Measurements from ENCODE around the gene GRIN2A.

Gene GRIN2A

DNA sequence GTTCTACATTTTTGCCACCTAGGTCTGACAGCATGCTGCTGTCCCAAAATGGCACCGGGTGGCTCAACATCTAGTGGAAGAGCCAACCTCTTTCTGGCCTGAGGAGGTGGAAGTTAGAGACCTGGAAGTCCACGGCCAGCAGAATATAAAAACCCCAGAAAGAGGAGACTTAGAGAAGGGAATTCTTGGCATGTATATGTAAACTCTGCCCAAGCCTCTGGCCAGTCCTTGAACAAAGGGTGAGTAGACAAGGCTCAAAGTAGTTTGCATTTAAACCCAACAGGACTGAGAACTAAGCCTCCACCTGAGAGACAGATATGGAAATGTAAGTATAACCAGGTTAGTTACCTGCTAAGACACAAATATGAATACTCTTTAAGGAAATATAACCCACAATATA, 210.3 kb downstream of the GRIN2A start:
- Histone ChIP-seq H3K27ac (ENCODE audit: low read depth, low read length, severe bottlenecking) (no peak overlapping the region), H3K36me3 (ENCODE audit: control insufficient read depth, insufficient read depth, low read length) (no peaks in the 10 kb centered on the region), H3K9me3 (ENCODE audit: control insufficient read depth, low read length) (no peaks in the 10 kb centered on the region), H3K4me3 (ENCODE audit: extremely low read depth, insufficient read depth, low read length, poor library complexity, severe bottlenecking) (no peak overlapping the region), H3K4me1 (ENCODE audit: control insufficient read depth, insufficient read depth, low read length, poor library complexity, severe bottlenecking) (no peaks in the 10 kb centered on the region)
- WGBS, 2 experiments (ENCODE audit: insufficient coverage in 2 of 2) = 67 to 76% methylated on average over 1 to 2 of the region's 2 CpGs

DNA sequence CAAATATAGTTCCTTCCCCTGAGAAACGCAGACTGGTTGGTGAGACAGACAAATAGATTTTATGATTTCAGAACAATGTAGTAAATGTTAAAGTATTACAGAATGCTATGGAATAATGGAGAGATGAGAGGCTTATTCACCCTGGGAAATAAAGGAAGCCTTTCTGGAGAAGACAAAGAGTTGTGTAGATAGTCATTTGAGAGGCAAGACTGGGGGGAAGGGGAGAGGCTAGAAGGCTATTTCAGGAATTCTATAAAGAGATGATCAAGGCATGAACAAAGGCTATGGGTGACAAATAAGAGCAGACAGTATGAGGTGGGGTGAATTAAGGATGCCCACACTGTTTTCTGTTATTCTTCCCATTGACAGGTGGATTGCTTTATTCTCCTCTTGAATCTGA, 211.4 kb downstream of the GRIN2A start:
- Histone ChIP-seq H3K9me3 (ENCODE audit: control insufficient read depth, low read length) (no peaks in the 10 kb centered on the region), H3K36me3 (ENCODE audit: control insufficient read depth, insufficient read depth, low read length) (no peaks in the 10 kb centered on the region), H3K27ac (ENCODE audit: low read depth, low read length, severe bottlenecking) (no peak overlapping the region), H3K4me1 (ENCODE audit: control insufficient read depth, insufficient read depth, low read length, poor library complexity, severe bottlenecking) (no peaks in the 10 kb centered on the region), H3K4me3 (ENCODE audit: extremely low read depth, insufficient read depth, low read length, poor library complexity, severe bottlenecking) (no peak overlapping the region)
- WGBS, 2 experiments (ENCODE audit: insufficient coverage in 2 of 2) = no CpG with 5 or more reads among the region's 1 CpG

- Histone ChIP-seq H3K4me1 (ENCODE audit: control insufficient read depth, insufficient read depth, low read length, poor library complexity, severe bottlenecking) (no peaks in the 10 kb centered on the region), H3K9me3 (ENCODE audit: control insufficient read depth, low read length) (no peaks in the 10 kb centered on the region), H3K36me3 (ENCODE audit: control insufficient read depth, insufficient read depth, low read length) (no peaks in the 10 kb centered on the region), H3K4me3 (ENCODE audit: extremely low read depth, insufficient read depth, low read length, poor library complexity, severe bottlenecking) (no peak overlapping the region), H3K27ac (ENCODE audit: low read depth, low read length, severe bottlenecking) (no peak overlapping the region)
- WGBS, 2 experiments (ENCODE audit: insufficient coverage in 2 of 2) = 95% methylated on average over 2 of the region's 2 CpGs
Measured at GRCh38 chr16:9970244-9970643, 212.0 kb downstream of the GRIN2A start.

DNA sequence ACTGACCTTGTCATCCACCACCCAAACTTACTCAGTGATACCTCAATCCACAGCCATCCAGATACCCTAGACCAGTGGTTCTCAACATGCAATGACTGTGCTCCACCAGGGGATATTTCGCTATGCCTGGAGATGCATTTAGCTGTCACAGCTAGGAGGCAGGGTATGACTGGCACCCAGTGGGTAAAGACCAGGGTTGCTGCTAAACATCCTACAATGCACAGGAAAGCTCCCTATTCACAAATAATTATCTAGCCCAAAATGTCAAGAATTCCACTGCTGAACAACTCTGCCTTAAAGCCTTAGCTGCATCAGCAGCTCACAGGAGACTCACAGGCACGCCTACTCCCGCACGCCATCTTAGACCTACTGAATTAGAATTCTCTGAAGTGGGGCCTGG, 212.6 kb downstream of the GRIN2A start:
- Histone ChIP-seq H3K9me3 (ENCODE audit: control insufficient read depth, low read length) (no peaks in the 10 kb centered on the region), H3K4me3 (ENCODE audit: extremely low read depth, insufficient read depth, low read length, poor library complexity, severe bottlenecking) (no peak overlapping the region), H3K36me3 (ENCODE audit: control insufficient read depth, insufficient read depth, low read length) (no peaks in the 10 kb centered on the region), H3K27ac (ENCODE audit: low read depth, low read length, severe bottlenecking) (no peak overlapping the region), H3K4me1 (ENCODE audit: control insufficient read depth, insufficient read depth, low read length, poor library complexity, severe bottlenecking) (no peaks in the 10 kb centered on the region)
- WGBS, 2 experiments (ENCODE audit: insufficient coverage in 2 of 2) = 87 to 100% methylated on average over 3 to 4 of the region's 4 CpGs

DNA sequence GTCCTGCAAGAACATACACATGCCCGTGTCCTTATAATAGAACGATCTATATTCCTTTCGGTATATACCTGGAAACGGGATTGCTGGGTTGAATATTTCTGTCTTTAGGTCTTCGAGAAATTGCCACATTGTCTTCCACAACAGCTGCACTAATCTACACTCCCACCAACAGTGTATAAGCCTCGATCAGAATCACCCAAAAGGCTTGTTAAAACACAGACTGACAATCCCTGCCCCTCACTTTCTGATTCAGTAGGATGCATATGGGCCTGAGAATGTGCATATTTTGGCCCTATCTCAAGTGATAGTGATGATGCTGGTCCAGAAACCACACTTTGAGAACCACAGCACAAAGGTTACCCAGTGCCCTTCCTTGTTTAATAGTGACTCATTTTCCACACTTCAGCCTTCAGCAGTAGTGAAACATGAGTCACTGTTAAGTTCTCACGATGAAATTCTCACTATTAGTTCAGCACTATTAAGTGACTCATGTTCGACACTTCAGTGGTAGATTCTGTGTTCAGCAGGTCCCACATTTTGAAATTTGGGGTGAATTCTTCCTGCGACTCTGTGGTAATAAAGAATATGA, 215.6 kb downstream of the GRIN2A start:
- Histone ChIP-seq H3K27ac (ENCODE audit: low read depth, low read length, severe bottlenecking) (no peak overlapping the region), H3K9me3 (ENCODE audit: control insufficient read depth, low read length) (no peaks in the 10 kb centered on the region), H3K4me1 (ENCODE audit: control insufficient read depth, insufficient read depth, low read length, poor library complexity, severe bottlenecking) (no peaks in the 10 kb centered on the region), H3K4me3 (ENCODE audit: extremely low read depth, insufficient read depth, low read length, poor library complexity, severe bottlenecking) (no peak overlapping the region), H3K36me3 (ENCODE audit: control insufficient read depth, insufficient read depth, low read length) (no peaks in the 10 kb centered on the region)
- whole genome bisulfite sequencing, 2 experiments (ENCODE audit: insufficient coverage in 2 of 2) = 90 to 91% methylated on average over 4 to 5 of the region's 9 CpGs

GRCh38 chr16:9965079-9965478, 217.1 kb downstream of the GRIN2A start:
- H3K4me3 ChIP-seq (ENCODE audit: extremely low read depth, insufficient read depth, low read length, poor library complexity, severe bottlenecking) = no peak overlapping the region
- no peaks in the 10 kb centered on the region for H3K9me3 ChIP-seq (ENCODE audit: control insufficient read depth, low read length)
- WGBS, 2 experiments (ENCODE audit: insufficient coverage in 2 of 2) = 73% methylated on average over 3 of the region's 3 CpGs
- no peaks in the 10 kb centered on the region for H3K36me3 ChIP-seq (ENCODE audit: control insufficient read depth, insufficient read depth, low read length)
- no peak overlapping the region for H3K27ac ChIP-seq (ENCODE audit: low read depth, low read length, severe bottlenecking)
- no peaks in the 10 kb centered on the region for H3K4me1 ChIP-seq (ENCODE audit: control insufficient read depth, insufficient read depth, low read length, poor library complexity, severe bottlenecking)

- Histone ChIP-seq H3K36me3 (ENCODE audit: control insufficient read depth, insufficient read depth, low read length) (no peaks in the 10 kb centered on the region), H3K4me1 (ENCODE audit: control insufficient read depth, insufficient read depth, low read length, poor library complexity, severe bottlenecking) (no peaks in the 10 kb centered on the region), H3K4me3 (ENCODE audit: extremely low read depth, insufficient read depth, low read length, poor library complexity, severe bottlenecking) (no peak overlapping the region), H3K9me3 (ENCODE audit: control insufficient read depth, low read length) (no peaks in the 10 kb centered on the region), H3K27ac (ENCODE audit: low read depth, low read length, severe bottlenecking) (no peak overlapping the region)
- WGBS, 2 experiments (ENCODE audit: insufficient coverage in 2 of 2) = 88 to 98% methylated on average over 5 to 6 of the region's 6 CpGs
Measured at GRCh38 chr16:9964426-9964825, 217.8 kb downstream of the GRIN2A start.

DNA sequence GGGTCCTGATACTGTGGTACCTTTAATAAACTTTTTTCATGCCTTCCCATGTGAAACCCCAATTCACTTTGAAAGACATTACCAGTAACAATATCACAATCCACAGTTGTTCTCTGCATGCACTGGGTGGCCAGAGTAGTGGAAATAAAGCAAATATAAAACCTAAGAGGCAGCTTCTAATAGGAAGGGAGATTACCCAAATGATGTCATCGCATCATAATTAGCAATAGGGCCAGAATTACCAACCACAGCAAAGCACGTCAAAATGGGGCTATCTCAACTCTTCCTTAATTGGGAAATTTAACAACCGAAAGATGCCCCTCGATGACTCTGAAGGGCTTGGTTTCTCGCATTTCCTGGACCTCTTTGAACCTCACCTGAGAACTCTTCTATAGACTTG, 224.8 kb downstream of the GRIN2A start:
- Histone ChIP-seq H3K36me3 (ENCODE audit: control insufficient read depth, insufficient read depth, low read length) (no peaks in the 10 kb centered on the region), H3K9me3 (ENCODE audit: control insufficient read depth, low read length) (no peaks in the 10 kb centered on the region), H3K4me1 (ENCODE audit: control insufficient read depth, insufficient read depth, low read length, poor library complexity, severe bottlenecking) (peaks cover 3% of the 10 kb centered on the region), H3K4me3 (ENCODE audit: extremely low read depth, insufficient read depth, low read length, poor library complexity, severe bottlenecking) (no peak overlapping the region), H3K27ac (ENCODE audit: low read depth, low read length, severe bottlenecking) (no peak overlapping the region)
- 89 to 100% methylated on average over 3 to 5 of the region's 5 CpGs for WGBS, 2 experiments (ENCODE audit: insufficient coverage in 2 of 2)

GRCh38 chr16:9957002-9957401, 225.2 kb downstream of the GRIN2A start:
- Histone ChIP-seq H3K36me3 (ENCODE audit: control insufficient read depth, insufficient read depth, low read length) (no peaks in the 10 kb centered on the region), H3K4me3 (ENCODE audit: extremely low read depth, insufficient read depth, low read length, poor library complexity, severe bottlenecking) (no peak overlapping the region), H3K9me3 (ENCODE audit: control insufficient read depth, low read length) (no peaks in the 10 kb centered on the region), H3K4me1 (ENCODE audit: control insufficient read depth, insufficient read depth, low read length, poor library complexity, severe bottlenecking) (peaks cover 3% of the 10 kb centered on the region), H3K27ac (ENCODE audit: low read depth, low read length, severe bottlenecking) (no peak overlapping the region)

GRCh38 chr16:9955677-9956076, 226.6 kb downstream of the GRIN2A start:
- H3K4me3 ChIP-seq (ENCODE audit: extremely low read depth, insufficient read depth, low read length, poor library complexity, severe bottlenecking) = no peak overlapping the region
- H3K36me3 ChIP-seq (ENCODE audit: control insufficient read depth, insufficient read depth, low read length) = no peaks in the 10 kb centered on the region
- 82 to 93% methylated on average over 4 to 5 of the region's 6 CpGs for WGBS, 2 experiments (ENCODE audit: insufficient coverage in 2 of 2)
- peaks cover 3% of the 10 kb centered on the region for H3K4me1 ChIP-seq (ENCODE audit: control insufficient read depth, insufficient read depth, low read length, poor library complexity, severe bottlenecking)
- no peak overlapping the region for H3K27ac ChIP-seq (ENCODE audit: low read depth, low read length, severe bottlenecking)
- H3K9me3 ChIP-seq (ENCODE audit: control insufficient read depth, low read length) = no peaks in the 10 kb centered on the region

GRCh38 chr16:9953908-9954570, 228.2 kb downstream of the GRIN2A start:
- no peak overlapping the region for H3K4me3 ChIP-seq (ENCODE audit: extremely low read depth, insufficient read depth, low read length, poor library complexity, severe bottlenecking)

More at GRCh38 chr16:9953908-9954570, 228.2 kb downstream of the GRIN2A start:
- Histone ChIP-seq H3K36me3 (ENCODE audit: control insufficient read depth, insufficient read depth, low read length) (no peaks in the 10 kb centered on the region), H3K4me1 (ENCODE audit: control insufficient read depth, insufficient read depth, low read length, poor library complexity, severe bottlenecking) (peaks cover 3% of the 10 kb centered on the region), H3K9me3 (ENCODE audit: control insufficient read depth, low read length) (no peaks in the 10 kb centered on the region), H3K27ac (ENCODE audit: low read depth, low read length, severe bottlenecking) (no peak overlapping the region)
- WGBS, 2 experiments (ENCODE audit: insufficient coverage in 2 of 2) = 88 to 89% methylated on average over 4 to 5 of the region's 7 CpGs
